LNCAP (cell line): ENCODE results near the gene MAP3K7.

ENCODE experiments used
- TF ChIP-seq, protein P1 (sequence below): fragments of 450-650 bp; IDR thresholded peaks from 2 replicates; pipeline ENCODE4 v1.5.1; 2017; ENCODE audit warnings: mild to moderate bottlenecking

The MAP3K7 gene

DNA sequence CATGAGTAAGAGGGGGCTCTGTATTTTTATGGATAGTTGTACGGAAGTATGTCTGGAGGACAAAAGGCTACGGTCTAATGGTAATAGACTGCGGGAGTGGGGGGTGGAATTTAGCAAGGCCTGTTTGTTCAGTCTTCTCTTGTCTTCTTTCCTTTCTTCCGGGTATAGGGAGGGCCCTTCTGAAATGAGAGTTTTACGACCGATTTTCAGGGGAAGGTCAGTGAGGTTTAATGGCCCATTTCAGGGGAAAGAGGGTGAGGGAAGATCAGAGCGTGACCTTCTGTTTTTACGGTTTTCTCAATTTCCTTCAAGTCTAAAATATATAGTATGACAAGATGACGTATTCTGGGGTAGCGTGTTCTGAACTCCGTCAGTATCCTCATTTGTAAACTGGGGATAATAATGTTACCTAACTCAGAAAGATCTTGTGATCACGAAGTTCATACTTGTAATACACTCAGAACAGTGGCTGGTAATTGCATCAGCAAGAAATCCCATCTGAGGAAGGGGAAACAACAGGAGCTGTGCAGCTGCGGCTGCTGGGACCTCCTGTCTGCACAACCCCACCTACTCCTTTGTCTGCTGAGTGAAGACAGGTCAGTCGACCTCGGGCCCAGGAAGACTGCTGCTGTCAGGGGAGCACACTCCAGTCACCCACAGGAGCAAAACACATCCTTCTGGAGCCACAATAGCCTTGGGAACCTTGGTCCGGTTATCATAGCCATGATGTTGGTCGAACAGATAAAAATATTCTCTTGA lies 90.4 kb downstream of the MAP3K7 start:
- TF ChIP-seq, protein P1, sequence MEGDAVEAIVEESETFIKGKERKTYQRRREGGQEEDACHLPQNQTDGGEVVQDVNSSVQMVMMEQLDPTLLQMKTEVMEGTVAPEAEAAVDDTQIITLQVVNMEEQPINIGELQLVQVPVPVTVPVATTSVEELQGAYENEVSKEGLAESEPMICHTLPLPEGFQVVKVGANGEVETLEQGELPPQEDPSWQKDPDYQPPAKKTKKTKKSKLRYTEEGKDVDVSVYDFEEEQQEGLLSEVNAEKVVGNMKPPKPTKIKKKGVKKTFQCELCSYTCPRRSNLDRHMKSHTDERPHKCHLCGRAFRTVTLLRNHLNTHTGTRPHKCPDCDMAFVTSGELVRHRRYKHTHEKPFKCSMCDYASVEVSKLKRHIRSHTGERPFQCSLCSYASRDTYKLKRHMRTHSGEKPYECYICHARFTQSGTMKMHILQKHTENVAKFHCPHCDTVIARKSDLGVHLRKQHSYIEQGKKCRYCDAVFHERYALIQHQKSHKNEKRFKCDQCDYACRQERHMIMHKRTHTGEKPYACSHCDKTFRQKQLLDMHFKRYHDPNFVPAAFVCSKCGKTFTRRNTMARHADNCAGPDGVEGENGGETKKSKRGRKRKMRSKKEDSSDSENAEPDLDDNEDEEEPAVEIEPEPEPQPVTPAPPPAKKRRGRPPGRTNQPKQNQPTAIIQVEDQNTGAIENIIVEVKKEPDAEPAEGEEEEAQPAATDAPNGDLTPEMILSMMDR, result no peak

DNA sequence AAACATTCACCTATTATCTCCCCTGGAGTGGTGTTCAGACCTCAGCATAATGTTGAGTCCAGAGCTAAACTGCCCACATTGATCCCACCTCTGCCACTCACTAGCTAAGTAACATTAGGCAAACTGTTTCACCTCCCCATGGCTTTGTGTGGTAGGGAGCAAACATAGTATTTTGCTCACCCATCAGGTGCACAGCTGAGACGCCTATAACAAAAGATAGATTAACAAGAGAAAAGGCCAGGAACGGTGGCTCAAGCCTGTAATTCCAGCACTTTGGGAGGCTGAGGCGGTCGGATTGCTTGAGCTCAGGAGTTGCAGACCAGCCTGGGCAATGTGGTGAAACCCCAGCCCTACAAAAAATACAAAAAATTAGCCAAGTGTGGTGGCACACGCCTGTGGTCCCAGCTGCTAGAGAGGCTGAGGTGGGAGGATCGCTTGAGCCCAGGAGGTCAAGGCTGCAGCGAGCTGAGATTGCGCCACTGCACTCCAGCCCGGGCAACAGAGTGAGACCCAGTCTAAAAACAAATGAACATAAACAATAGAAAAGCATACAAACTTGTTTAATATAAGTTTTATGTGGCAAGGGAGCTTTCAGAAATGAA lies 91.6 kb downstream of the MAP3K7 start:
- TF ChIP-seq, protein P1, result no peak

DNA sequence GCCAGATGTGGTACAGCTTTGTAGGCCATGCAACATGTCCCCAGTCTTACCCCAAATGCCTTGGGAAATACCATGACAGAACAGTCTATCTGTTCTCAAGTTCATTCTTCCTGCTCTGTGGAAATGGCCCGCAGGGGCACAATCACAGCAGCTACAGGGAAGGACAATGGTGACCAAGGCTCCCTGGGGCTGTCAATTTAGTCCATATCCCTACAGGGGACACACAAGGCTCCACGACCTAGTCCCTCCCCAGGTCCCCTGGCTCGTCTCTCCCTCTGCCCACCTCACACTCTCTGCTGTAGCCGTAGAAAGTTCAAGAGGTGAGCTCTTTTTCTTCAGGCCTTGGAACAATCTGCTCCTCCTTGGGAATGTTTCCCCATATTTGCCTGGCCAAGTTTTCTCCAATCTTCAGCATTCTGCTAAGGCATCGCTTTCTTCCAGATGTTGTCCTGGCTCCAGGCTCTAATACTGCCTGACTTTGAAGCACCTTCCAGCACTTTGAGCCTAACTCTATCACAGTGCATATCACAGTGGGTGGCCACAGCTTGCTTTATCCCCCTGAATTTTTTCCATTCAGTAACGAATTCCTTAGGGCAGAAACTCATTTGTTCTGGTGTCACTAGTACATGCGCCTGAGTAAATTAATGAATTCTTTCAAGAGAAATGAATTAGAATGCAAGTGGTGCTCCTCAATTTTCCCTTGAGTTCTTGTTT lies 92.6 kb downstream of the MAP3K7 start:
- TF ChIP-seq, protein P1, result no peak

DNA sequence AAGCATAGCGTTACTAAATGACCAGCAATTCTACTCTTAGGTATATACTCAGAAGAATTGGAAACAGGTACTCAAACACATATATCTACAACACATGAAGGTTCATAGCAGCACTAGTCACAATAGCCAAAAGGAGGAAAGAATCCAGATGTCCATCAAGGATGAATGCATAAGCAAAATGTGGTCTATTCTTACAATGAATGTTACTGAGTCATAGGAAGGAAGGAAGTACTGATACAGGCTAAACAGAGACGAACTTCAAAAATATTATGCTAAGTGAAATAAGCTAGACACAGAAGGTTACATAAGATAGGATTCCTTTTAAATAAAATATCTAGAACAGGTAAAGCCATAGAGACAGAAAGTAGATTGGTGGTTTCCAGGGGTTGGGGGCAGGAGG lies 93.5 kb downstream of the MAP3K7 start:
- TF ChIP-seq, protein P1, result no peak

DNA sequence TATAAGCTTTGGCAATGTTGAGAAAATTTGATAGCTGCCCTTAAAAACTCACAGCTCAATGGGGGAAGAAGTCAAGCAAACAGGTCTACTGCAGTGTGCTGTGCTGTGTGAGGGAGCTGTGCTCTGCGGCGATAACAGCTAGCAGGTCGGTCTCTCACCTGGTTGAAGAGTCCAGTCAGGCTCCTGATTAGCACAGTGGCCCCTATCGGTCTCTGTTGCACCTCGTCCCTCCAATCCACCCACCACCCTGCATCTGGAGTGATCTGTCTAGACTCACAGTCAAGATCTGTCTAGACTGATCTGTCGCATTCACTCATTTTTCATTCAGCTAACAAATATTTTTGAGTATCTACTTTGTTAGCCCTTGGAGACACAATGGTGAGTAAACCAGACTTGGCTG lies 94.1 kb downstream of the MAP3K7 start:
- TF ChIP-seq, protein P1, result no peak

DNA sequence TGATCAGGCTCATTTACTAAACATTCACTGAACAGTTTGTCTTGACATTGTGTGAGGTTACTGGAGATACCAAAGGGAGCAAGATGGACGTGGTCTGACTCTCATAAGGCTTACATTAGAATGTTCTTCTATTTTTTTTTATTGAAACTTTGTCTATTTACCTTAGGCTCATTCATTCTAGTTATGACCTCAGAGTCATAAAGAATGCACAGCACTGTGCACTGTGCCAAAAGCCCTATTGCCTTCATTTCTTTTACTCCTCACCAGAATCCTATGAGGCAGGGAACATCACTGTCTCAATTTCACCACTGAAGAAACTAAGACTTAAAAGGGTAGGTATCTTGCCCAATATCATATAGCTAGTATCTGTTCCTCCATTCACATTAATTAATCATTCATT lies 94.5 kb downstream of the MAP3K7 start:
- TF ChIP-seq, protein P1, result no peak

DNA sequence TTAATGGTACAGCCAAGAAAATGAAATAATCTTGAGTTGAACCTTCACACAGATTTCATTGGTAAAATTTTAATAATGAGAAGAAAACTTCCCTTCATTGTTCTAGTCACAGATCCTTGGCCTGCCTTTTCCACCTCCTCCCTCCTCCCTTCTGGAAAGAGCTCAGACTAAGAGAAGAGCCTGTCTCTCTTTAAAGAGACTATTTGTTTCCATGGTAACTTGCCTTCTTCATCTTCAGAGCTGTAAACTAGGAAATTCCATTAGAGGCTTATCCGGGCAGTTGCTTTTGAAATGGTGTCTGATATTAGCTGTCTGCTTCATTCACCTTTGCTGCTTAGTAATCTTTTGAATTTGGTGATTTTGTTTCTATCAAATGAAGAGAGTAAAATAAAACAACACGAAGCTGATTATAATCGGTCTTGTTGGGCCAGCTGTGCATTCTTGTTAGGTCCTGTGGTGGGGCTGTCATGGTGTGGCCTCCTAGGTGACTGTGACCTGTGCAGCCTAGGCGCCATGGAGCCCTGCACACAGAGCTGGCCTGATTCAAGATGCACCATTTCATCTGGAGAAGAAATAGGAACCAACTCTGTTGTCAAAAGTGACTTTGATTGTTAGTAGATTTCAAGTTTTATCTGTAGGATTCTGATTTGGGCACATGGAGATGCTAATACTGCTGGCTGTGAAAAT lies 96.7 kb downstream of the MAP3K7 start:
- TF ChIP-seq, protein P1, result no peak
